ENCODE measurements around the gene PTPRE. TPM values are rescaled to one million over a fixed set of nuclear protein-coding genes. Genes with fewer than 3 reads are reported as not detected.

Gene PTPRE
- polyA plus RNA-seq, 1 donor from 2014 or later = 4.1 TPM

DNA sequence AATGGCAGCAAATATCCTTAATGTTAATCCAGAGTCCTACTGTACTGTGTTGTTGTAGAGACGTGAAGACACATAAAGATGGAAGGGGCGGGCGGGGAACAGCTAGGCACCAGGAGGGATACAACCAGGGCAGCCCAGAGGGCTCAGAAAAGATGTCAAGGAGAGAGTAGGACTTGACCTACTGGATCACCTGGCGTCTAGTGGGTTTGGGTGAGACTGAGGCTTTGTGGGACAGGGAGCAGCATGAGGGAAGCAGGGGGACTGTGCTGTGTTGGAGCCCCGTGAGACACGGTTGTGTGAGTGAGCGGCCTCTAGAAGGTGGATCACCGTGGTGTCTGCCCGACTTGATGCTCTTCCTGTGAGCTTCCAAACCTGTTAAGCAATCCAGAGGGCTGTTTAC, 68.0 kb downstream of the PTPRE start:
- Histone ChIP-seq H3K9me3 (ENCODE audit: low read length) (no peaks in the 10 kb centered on the region), H3K27ac (ENCODE audit: low read length) (no peak overlapping the region), H3K9me2 (ENCODE audit: insufficient read depth, low read length) (no peaks in the 10 kb centered on the region), H3K4me2 (ENCODE audit: low read length) (no peak overlapping the region), H3K79me2 (replicated peaks; ENCODE audit: insufficient read depth, low read length) (no peaks in the 10 kb centered on the region), H4K20me1 (ENCODE audit: insufficient read depth) (no peaks in the 10 kb centered on the region), H3K4me3 (ENCODE audit: low read length) (no peak overlapping the region), H3K9ac (ENCODE audit: low read length) (no peak overlapping the region), H2AFZ (ENCODE audit: low read depth, low read length) (no peak overlapping the region), H3F3A (ENCODE audit: insufficient read depth, low read length, poor library complexity, severe bottlenecking) (no peaks in the 10 kb centered on the region), H3K27me3 (ENCODE audit: insufficient read depth, low read depth, low read length) (no peaks in the 10 kb centered on the region), H3K36me3 (ENCODE audit: insufficient read depth, low read length) (no peaks in the 10 kb centered on the region)
- TF ChIP-seq POLR2AphosphoS5 (IDR thresholded peaks at IDR 0.05) = no peak
- no peak for TF ChIP-seq CTCF (IDR thresholded peaks at IDR 0.05; ENCODE audit: poor library complexity, severe bottlenecking)
- TF ChIP-seq MXI1 (conservative IDR thresholded peaks at IDR 0.05; ENCODE audit: poor library complexity, severe bottlenecking) = no peak
- TF ChIP-seq SMC3 (conservative IDR thresholded peaks at IDR 0.05; ENCODE audit: poor library complexity) = no peak
- no peak for TF ChIP-seq RAD21 (conservative IDR thresholded peaks at IDR 0.05)

GRCh38 chr10:127976286-127976685, 69.4 kb downstream of the PTPRE start:
- Histone ChIP-seq H3K4me2 (ENCODE audit: low read length) (no peak overlapping the region), H3K79me2 (replicated peaks; ENCODE audit: insufficient read depth, low read length) (no peaks in the 10 kb centered on the region), H3F3A (ENCODE audit: insufficient read depth, low read length, poor library complexity, severe bottlenecking) (no peaks in the 10 kb centered on the region), H3K27me3 (ENCODE audit: insufficient read depth, low read depth, low read length) (no peaks in the 10 kb centered on the region), H3K9me2 (ENCODE audit: insufficient read depth, low read length) (no peaks in the 10 kb centered on the region), H3K9ac (ENCODE audit: low read length) (no peak overlapping the region), H2AFZ (ENCODE audit: low read depth, low read length) (no peak overlapping the region), H4K20me1 (ENCODE audit: insufficient read depth) (no peaks in the 10 kb centered on the region), H3K9me3 (ENCODE audit: low read length) (no peaks in the 10 kb centered on the region), H3K27ac (ENCODE audit: low read length) (no peak overlapping the region), H3K4me3 (ENCODE audit: low read length) (no peak overlapping the region), H3K36me3 (ENCODE audit: insufficient read depth, low read length) (no peaks in the 10 kb centered on the region)
- no peak for TF ChIP-seq CTCF (IDR thresholded peaks at IDR 0.05; ENCODE audit: poor library complexity, severe bottlenecking)
- no peak for TF ChIP-seq EZH2 (IDR thresholded peaks at IDR 0.05; ENCODE audit: borderline replicate concordance, insufficient read depth, low read length, poor library complexity, severe bottlenecking)
- no peak for TF ChIP-seq MXI1 (conservative IDR thresholded peaks at IDR 0.05; ENCODE audit: poor library complexity, severe bottlenecking)

GRCh38 chr10:127976701-127977356, 69.9 kb downstream of the PTPRE start:
- Histone ChIP-seq H3K9ac (ENCODE audit: low read length) (no peak overlapping the region), H3K36me3 (ENCODE audit: insufficient read depth, low read length) (no peaks in the 10 kb centered on the region), H4K20me1 (ENCODE audit: insufficient read depth) (no peaks in the 10 kb centered on the region), H3K9me2 (ENCODE audit: insufficient read depth, low read length) (no peaks in the 10 kb centered on the region), H2AFZ (ENCODE audit: low read depth, low read length) (no peak overlapping the region), H3K4me3 (ENCODE audit: low read length) (no peak overlapping the region), H3K4me2 (ENCODE audit: low read length) (no peak overlapping the region), H3F3A (ENCODE audit: insufficient read depth, low read length, poor library complexity, severe bottlenecking) (no peaks in the 10 kb centered on the region), H3K9me3 (ENCODE audit: low read length) (no peaks in the 10 kb centered on the region), H3K79me2 (replicated peaks; ENCODE audit: insufficient read depth, low read length) (no peaks in the 10 kb centered on the region), H3K27me3 (ENCODE audit: insufficient read depth, low read depth, low read length) (no peaks in the 10 kb centered on the region), H3K27ac (ENCODE audit: low read length) (no peak overlapping the region)
- TF ChIP-seq SMC3 (conservative IDR thresholded peaks at IDR 0.05; ENCODE audit: poor library complexity) (no peak), MXI1 (conservative IDR thresholded peaks at IDR 0.05; ENCODE audit: poor library complexity, severe bottlenecking) (no peak), POLR2AphosphoS5 (IDR thresholded peaks at IDR 0.05) (no peak), CTCF (IDR thresholded peaks at IDR 0.05; ENCODE audit: poor library complexity, severe bottlenecking) (no peak), EP300 (conservative IDR thresholded peaks at IDR 0.05; ENCODE audit: poor library complexity, severe bottlenecking) (no peak), TAF1 (IDR thresholded peaks at IDR 0.05; ENCODE audit: low read depth) (no peak), EZH2 (IDR thresholded peaks at IDR 0.05; ENCODE audit: borderline replicate concordance, insufficient read depth, low read length, poor library complexity, severe bottlenecking) (no peak), RAD21 (conservative IDR thresholded peaks at IDR 0.05) (no peak)
- TF ChIP-seq, protein P1, sequence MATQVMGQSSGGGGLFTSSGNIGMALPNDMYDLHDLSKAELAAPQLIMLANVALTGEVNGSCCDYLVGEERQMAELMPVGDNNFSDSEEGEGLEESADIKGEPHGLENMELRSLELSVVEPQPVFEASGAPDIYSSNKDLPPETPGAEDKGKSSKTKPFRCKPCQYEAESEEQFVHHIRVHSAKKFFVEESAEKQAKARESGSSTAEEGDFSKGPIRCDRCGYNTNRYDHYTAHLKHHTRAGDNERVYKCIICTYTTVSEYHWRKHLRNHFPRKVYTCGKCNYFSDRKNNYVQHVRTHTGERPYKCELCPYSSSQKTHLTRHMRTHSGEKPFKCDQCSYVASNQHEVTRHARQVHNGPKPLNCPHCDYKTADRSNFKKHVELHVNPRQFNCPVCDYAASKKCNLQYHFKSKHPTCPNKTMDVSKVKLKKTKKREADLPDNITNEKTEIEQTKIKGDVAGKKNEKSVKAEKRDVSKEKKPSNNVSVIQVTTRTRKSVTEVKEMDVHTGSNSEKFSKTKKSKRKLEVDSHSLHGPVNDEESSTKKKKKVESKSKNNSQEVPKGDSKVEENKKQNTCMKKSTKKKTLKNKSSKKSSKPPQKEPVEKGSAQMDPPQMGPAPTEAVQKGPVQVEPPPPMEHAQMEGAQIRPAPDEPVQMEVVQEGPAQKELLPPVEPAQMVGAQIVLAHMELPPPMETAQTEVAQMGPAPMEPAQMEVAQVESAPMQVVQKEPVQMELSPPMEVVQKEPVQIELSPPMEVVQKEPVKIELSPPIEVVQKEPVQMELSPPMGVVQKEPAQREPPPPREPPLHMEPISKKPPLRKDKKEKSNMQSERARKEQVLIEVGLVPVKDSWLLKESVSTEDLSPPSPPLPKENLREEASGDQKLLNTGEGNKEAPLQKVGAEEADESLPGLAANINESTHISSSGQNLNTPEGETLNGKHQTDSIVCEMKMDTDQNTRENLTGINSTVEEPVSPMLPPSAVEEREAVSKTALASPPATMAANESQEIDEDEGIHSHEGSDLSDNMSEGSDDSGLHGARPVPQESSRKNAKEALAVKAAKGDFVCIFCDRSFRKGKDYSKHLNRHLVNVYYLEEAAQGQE (IDR thresholded peaks at IDR 0.05; ENCODE audit: borderline replicate concordance) = no peak

Measured in neural cell (in vitro differentiated cells).